Astrocyte of the spinal cord (primary cell): ENCODE data around the gene PLEKHG2.

ENCODE experiments used
- DNase-seq: peaks from one replicate; pipeline ENCODE4 v3.0.0; 2011; ENCODE audit warnings: low read depth, low spot score
- H3K4me3 ChIP-seq: 2 replicates; pipeline ENCODE4 v1.5.1; 2011; ENCODE audit warnings: low read depth, mild to moderate bottlenecking, low read length, moderate library complexity
- in situ Hi-C: cut with HindIII; loops from 2 replicates; pipeline ENCODE4 v1.10.0; 2017; ENCODE audit warnings: low sequenced_read_pairs
- TF ChIP-seq, protein P1 (sequence below): IDR thresholded peaks from 2 replicates; pipeline ENCODE4 v1.5.1; 2012; ENCODE audit warnings: low read depth, mild to moderate bottlenecking, low read length, inconsistent platforms

The PLEKHG2 gene

DNA sequence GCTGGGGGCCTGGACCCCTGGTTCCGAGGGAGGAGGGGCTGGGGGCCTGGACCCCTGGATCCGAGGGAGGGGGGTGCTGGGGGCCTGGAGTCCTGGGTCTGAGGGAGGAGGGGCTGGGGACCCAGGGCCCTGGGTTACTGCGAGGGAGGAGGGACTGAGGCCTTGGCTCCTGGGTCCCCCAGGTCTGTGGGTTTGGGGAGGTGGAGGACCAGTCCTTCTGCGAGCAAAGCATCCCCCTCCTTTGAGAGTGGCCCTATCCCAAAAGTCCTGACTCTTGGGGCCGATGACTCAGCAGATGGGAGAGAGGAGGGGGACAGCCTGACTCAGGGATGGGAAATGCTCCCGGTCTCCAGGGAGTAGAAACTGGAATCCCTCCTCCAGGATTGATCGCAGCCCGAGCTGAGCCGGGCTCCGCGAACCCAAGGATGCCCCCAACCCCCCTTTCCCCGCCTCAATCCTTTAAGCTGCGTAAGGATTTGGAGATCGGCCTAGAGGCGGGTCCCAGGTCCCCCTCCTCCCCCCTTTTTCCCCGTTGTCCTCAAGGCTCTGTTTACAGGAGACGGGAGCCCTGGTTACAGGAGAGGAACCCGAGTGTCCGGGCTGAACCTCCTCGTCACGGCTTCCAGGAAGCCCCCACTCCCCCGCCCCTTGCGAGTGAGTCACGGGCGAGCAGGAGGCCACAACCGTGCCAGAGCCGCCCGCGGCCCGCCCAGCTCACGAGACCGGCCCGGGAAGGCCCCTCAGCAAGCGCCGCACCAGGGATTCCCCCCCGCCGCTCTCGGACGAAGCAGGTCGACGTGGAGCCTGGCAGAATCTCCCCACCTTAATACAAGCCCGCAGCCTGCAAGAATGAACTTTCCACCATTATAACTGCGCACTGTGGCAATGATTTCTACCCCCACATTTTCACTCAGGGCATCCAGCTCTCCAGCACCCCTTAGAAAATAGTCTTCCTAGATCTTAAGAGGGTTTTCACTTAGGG, 8.8 kb upstream of the PLEKHG2 start:
- peak overlapping the region; percentile 32 for H3K4me3 ChIP-seq
- in situ Hi-C loops, result no loop called here
- TF ChIP-seq, protein P1, sequence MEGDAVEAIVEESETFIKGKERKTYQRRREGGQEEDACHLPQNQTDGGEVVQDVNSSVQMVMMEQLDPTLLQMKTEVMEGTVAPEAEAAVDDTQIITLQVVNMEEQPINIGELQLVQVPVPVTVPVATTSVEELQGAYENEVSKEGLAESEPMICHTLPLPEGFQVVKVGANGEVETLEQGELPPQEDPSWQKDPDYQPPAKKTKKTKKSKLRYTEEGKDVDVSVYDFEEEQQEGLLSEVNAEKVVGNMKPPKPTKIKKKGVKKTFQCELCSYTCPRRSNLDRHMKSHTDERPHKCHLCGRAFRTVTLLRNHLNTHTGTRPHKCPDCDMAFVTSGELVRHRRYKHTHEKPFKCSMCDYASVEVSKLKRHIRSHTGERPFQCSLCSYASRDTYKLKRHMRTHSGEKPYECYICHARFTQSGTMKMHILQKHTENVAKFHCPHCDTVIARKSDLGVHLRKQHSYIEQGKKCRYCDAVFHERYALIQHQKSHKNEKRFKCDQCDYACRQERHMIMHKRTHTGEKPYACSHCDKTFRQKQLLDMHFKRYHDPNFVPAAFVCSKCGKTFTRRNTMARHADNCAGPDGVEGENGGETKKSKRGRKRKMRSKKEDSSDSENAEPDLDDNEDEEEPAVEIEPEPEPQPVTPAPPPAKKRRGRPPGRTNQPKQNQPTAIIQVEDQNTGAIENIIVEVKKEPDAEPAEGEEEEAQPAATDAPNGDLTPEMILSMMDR, result no peak
- peak; percentile 99 for DNase-seq

DNA sequence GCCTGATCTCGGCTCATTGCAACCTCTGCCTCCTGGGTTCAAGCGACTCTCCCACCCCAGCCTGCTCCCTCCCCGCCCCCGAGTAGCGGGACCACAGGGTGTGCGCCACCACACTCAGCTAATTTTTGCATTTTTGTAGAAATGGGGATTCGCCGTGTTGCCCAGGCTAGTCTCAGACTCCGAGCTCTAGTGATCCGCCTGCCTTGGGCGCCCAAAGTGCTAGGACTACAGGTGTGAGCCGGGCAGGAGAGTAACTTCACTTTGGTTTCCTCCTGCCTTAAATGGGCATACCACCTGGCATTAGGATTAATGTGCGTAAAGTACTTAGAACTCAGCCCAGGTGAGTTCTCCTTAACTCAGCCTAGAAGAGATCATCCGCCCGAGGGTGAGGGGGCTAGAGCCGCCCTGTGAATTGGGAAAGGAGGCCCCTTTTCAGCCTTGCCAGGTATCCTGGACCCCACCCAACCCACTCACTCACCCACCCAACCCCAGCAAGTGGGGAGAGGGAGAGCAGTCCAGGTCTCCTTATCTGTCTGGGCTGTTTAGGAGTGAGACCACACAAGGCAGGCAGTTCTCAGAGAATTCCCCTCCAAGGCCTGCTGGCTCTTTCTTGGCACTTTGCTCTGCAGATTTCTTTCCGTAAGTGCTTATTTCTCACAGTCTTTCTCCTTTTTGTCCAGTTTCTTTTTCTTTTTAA, 7.1 kb upstream of the PLEKHG2 start:
- no peak for DNase-seq
- no peak overlapping the region for H3K4me3 ChIP-seq
- TF ChIP-seq, protein P1, result no peak
- in situ Hi-C loops, result no loop called here

DNA sequence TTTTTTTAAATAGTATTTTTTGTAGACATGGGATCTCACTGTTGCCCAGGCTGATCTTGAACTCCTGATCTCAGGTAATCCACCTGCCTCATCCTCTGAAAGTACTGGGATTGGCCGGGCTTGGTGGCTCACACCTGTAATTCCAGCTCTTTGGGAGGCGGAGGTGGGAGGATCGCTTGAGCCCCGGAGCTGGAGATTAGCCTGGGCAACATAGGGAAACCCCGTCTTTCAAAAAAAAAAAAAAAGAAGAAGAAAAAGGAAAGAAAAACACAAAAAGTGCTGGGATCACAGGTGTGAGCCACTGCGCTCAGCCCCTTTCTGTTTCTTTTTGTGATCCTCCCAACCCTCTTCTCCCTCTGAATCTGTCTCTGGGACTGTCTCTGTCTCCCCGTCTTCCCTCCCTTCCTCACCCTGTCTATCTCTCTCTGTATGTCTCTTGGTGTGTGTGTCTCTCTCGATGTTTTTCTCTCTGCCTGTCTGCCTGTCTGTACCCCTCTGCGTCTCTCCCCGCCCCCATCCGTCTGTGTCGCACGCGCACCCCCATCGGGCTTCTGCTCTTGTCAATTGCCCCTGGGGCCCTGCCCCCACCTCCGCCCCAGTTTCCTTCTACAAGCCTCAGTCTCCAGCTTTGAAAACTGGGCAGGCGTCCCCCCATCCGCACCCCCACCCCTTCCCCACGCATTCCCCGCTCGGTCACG, 6.4 kb upstream of the PLEKHG2 start:
- TF ChIP-seq, protein P1, result no peak
- H3K4me3 ChIP-seq, result peak overlapping the region; percentile 98
- in situ Hi-C loops, result no loop called here
- no peak for DNase-seq

DNA sequence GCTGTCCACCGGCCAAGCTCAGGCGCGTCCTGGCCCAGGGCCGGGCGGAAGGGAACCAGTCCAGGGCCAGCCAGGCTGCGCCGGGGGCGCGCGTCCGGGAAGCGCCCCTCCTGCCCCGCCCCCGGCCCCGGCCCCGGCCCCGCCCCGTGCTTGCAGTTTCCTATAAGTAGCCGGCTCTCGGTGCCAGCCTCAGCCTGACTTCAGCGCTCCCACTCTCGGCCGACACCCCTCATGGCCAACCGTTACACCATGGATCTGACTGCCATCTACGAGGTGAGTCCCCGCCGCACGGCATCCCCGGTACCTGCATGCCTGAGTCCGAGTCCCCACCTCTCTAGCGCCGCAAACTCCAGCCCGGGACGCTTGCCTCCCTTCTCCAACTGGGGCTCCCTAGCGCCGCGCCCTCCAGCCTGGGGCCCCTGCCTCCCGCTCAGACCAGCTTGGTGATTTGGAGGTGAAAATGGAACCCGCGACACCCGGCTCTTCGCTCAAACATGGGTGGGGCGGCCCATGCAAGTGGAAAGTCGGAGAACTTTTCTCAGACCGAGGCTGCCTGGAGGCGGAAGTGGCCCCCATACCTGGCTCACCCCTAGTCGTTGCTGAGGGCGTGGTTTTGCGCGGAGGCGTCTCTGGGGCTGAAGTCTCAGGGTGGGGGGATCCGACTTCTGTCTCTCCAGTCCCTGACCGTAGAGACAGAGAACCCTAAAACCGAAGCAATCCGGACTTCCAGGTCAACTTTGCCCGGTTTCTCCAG, 5.6 kb upstream of the PLEKHG2 start, which contains the start of gene ZFP36:
TSS of gene ZFP36 (plus strand) at position 192 of the 754 bp plus-strand sequence. CDS start at position 250, 58 bp downstream.
- TF ChIP-seq, protein P1, result peak; percentile 2
- peak within 1 kb of the TSS; percentile 98 for H3K4me3 ChIP-seq
- DNase-seq, result peak; percentile 82
- in situ Hi-C loops, result no loop called here

DNA sequence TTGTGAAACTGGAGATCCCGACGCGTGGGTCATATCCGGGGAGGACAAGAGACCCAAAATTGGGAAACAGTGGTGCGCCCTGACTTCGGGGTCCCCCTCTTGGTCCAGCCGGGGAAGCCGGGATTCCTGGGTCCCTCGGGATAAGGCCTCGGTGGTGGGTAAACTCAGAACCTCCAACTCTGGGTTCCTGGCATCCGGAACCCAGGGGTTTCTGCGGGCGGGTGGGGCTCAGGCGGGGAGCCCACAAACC, 5.1 kb upstream of the PLEKHG2 start:
- peak overlapping the region; percentile 98 for H3K4me3 ChIP-seq
- TF ChIP-seq, protein P1, result no peak
- in situ Hi-C loops, result no loop called here
- DNase-seq, result no peak
